ENCODE results near the gene MICAL1. TPM values are rescaled to one million over a fixed set of nuclear protein-coding genes. Genes with fewer than 3 reads are reported as not detected.

Gene MICAL1
- total RNA-seq, 6 donors from 2014 or later = 61.7 to 268 (median 78.3) TPM

GRCh38 chr6:109452181-109452580, 3.4 kb downstream of the MICAL1 start:
- Histone ChIP-seq H3K9me3 (no peaks in the 10 kb centered on the region), H3K27ac (no peak overlapping the region), H3K4me1 (peaks cover 18 to 40% (median 27%) of the 10 kb centered on the region in 4 donors), H3K27me3 (no peaks in the 10 kb centered on the region), H3K36me3 (peaks cover under 1 to 19% (median 5%) of the 10 kb centered on the region in 4 donors), H3K4me3 (no peak overlapping the region)
- ATAC-seq (ENCODE audit: low FRiP score in 2 of 2) (no peak), DNase-seq (no peak)
- TF ChIP-seq CTCF (IDR thresholded peaks at IDR 0.05) (no peak), EP300 (IDR thresholded peaks at IDR 0.05) (no peak), POLR2AphosphoS5 (IDR thresholded peaks at IDR 0.05) (no peak), POLR2A (IDR thresholded peaks at IDR 0.05) (no peak)
- WGBS, 2 donors = 91 to 94% methylated on average over 9 of the region's 9 CpGs

DNA sequence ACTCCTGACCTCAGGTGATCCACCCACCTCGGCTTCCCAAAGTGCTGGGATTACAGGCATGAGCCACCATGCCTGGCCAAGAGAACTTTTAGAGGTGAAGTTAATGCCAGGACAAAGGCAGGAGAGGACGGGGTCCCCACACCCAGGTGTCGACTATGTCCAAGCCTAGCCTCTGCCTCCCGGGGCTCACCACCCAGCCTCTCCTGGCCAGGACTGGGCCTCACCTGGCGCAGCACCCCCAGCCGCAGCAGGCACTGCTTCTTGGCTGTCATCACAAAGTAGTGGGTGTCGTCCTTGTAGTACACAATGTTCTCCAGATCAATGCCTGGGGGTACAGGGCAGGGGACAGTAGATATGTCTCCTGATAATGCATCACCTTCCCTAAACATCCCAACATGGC, 4.2 kb downstream of the MICAL1 start:
- DNase-seq (peak in 1 of 2 donors; percentile 62), ATAC-seq (ENCODE audit: low FRiP score in 2 of 2) (no peak)
- H3K4me3 ChIP-seq = no peak overlapping the region
- H3K9me3 ChIP-seq = no peaks in the 10 kb centered on the region
- no peak overlapping the region for H3K27ac ChIP-seq
- 80 to 94% methylated on average over 1 to 7 of the region's 7 CpGs for whole genome bisulfite sequencing, 2 donors
- peaks cover 2 to 24% (median 12%) of the 10 kb centered on the region in 4 donors for H3K36me3 ChIP-seq
- H3K4me1 ChIP-seq = peaks cover 13 to 32% (median 22%) of the 10 kb centered on the region in 4 donors
- no peaks in the 10 kb centered on the region for H3K27me3 ChIP-seq
- TF ChIP-seq CTCF (IDR thresholded peaks at IDR 0.05) (no peak), POLR2AphosphoS5 (IDR thresholded peaks at IDR 0.05) (no peak), POLR2A (IDR thresholded peaks at IDR 0.05) (no peak), EP300 (IDR thresholded peaks at IDR 0.05) (no peak)

- peaks cover 5 to 30% (median 16%) of the 10 kb centered on the region in 4 donors for H3K36me3 ChIP-seq
- H3K27me3 ChIP-seq = no peaks in the 10 kb centered on the region
- H3K4me1 ChIP-seq = peaks cover 9 to 26% (median 18%) of the 10 kb centered on the region in 4 donors
- H3K9me3 ChIP-seq = no peaks in the 10 kb centered on the region
- H3K27ac ChIP-seq = no peak overlapping the region
- 71 to 79% methylated on average over 3 of the region's 3 CpGs for WGBS, 2 donors
- TF ChIP-seq POLR2AphosphoS5 (IDR thresholded peaks at IDR 0.05) (no peak), EP300 (IDR thresholded peaks at IDR 0.05) (no peak), POLR2A (IDR thresholded peaks at IDR 0.05) (no peak), CTCF (IDR thresholded peaks at IDR 0.05) (no peak)
- H3K4me3 ChIP-seq = no peak overlapping the region
- no peak for ATAC-seq (ENCODE audit: low FRiP score in 2 of 2)
- no peak for DNase-seq
These were observed 4.8 kb downstream of the MICAL1 start for GRCh38 chr6:109450801-109451200.

- Histone ChIP-seq H3K27me3 (no peaks in the 10 kb centered on the region), H3K9me3 (no peaks in the 10 kb centered on the region), H3K4me3 (no peak overlapping the region), H3K27ac (no peak overlapping the region), H3K36me3 (peaks cover 8 to 38% (median 23%) of the 10 kb centered on the region in 4 donors), H3K4me1 (peaks cover 9 to 24% (median 17%) of the 10 kb centered on the region in 4 donors)
- TF ChIP-seq EP300 (IDR thresholded peaks at IDR 0.05) (no peak), POLR2A (IDR thresholded peaks at IDR 0.05) (no peak), POLR2AphosphoS5 (IDR thresholded peaks at IDR 0.05) (no peak), CTCF (IDR thresholded peaks at IDR 0.05) (no peak)
- peak in 1 of 2 donors; percentile 59 for DNase-seq
- ATAC-seq (ENCODE audit: low FRiP score in 2 of 2) = no peak
- 69 to 82% methylated on average over 10 to 15 of the region's 16 CpGs for WGBS, 2 donors
These were observed 5.5 kb downstream of the MICAL1 start for GRCh38 chr6:109449795-109450673.
